ENCODE results near the gene SRCIN1.
A peak's percentile ranks its signal among the peaks of the same experiment; 100 is the strongest.

SRCIN1 gene

GRCh38 chr17:38601539-38602351 is 4.0 kb downstream of the SRCIN1 start:
- DNase-seq (ENCODE audit: low spot score) (no peak), FAIRE-seq (no peak)

GRCh38 chr17:38600906-38601305 is 4.8 kb downstream of the SRCIN1 start:
- no peak for FAIRE-seq

GRCh38 chr17:38600416-38600815 is 5.3 kb downstream of the SRCIN1 start:
- DNase-seq (ENCODE audit: low spot score): no peak
- no peak for FAIRE-seq

More at GRCh38 chr17:38600906-38601305, 4.8 kb downstream of the SRCIN1 start:
- no peak for DNase-seq (ENCODE audit: low spot score)

- FAIRE-seq: no peak
Observed at GRCh38 chr17:38599398-38599856, 6.3 kb downstream of the SRCIN1 start.

GRCh38 chr17:38598995-38599394 is 6.8 kb downstream of the SRCIN1 start:
- DNase-seq (ENCODE audit: low spot score) (no peak), FAIRE-seq (no peak)

More at GRCh38 chr17:38599398-38599856, 6.3 kb downstream of the SRCIN1 start:
- no peak for DNase-seq (ENCODE audit: low spot score)

- FAIRE-seq (no peak), DNase-seq (ENCODE audit: low spot score) (peak; percentile 47)
Observed at GRCh38 chr17:38598536-38598935, 7.2 kb downstream of the SRCIN1 start.

GRCh38 chr17:38597375-38597774 is 8.4 kb downstream of the SRCIN1 start:
- FAIRE-seq: no peak
- no peak for DNase-seq (ENCODE audit: low spot score)

GRCh38 chr17:38596651-38597050 is 9.1 kb downstream of the SRCIN1 start:
- DNase-seq (ENCODE audit: low spot score) (no peak), FAIRE-seq (no peak)

- FAIRE-seq: no peak
- DNase-seq (ENCODE audit: low spot score): no peak
Observed at GRCh38 chr17:38595892-38596291, 9.9 kb downstream of the SRCIN1 start.

- no peak for DNase-seq (ENCODE audit: low spot score)
- FAIRE-seq: no peak
Observed at GRCh38 chr17:38594152-38594551, 11.6 kb downstream of the SRCIN1 start.

- DNase-seq (ENCODE audit: low spot score) (no peak), FAIRE-seq (no peak)
Observed at GRCh38 chr17:38592487-38592886, 13.3 kb downstream of the SRCIN1 start.

- FAIRE-seq: no peak
Observed at GRCh38 chr17:38591759-38592241, 14.0 kb downstream of the SRCIN1 start.

GRCh38 chr17:38590988-38591758 is 14.6 kb downstream of the SRCIN1 start:
- DNase-seq (ENCODE audit: low spot score) (peak; percentile 9), FAIRE-seq (no peak)

More at GRCh38 chr17:38591759-38592241, 14.0 kb downstream of the SRCIN1 start:
- DNase-seq (ENCODE audit: low spot score): peak; percentile 65

GRCh38 chr17:38589462-38590114 is 16.2 kb downstream of the SRCIN1 start:
- FAIRE-seq (no peak), DNase-seq (ENCODE audit: low spot score) (no peak)

- FAIRE-seq (no peak), DNase-seq (ENCODE audit: low spot score) (no peak)
Observed at GRCh38 chr17:38588788-38589174, 17.0 kb downstream of the SRCIN1 start.

- no peak for DNase-seq (ENCODE audit: low spot score)
- no peak for FAIRE-seq
Observed at GRCh38 chr17:38587947-38588787, 17.6 kb downstream of the SRCIN1 start.

- no peak for FAIRE-seq
- DNase-seq (ENCODE audit: low spot score): no peak
Observed at GRCh38 chr17:38587203-38587602, 18.5 kb downstream of the SRCIN1 start.

GRCh38 chr17:38586788-38587187 is 19.0 kb downstream of the SRCIN1 start:
- no peak for FAIRE-seq
- DNase-seq (ENCODE audit: low spot score): no peak

- no peak for FAIRE-seq
- DNase-seq (ENCODE audit: low spot score): no peak
Observed at GRCh38 chr17:38585918-38586529, 19.7 kb downstream of the SRCIN1 start.

All from RCC 7860 (cell line).